Measurements from ENCODE around the gene MCOLN2.

MCOLN2 gene

GRCh38 chr1:84985365-84985764 lies 11.5 kb downstream of the MCOLN2 start:
- H3K36me3 ChIP-seq (ENCODE audit: low read depth), result no peaks in the 10 kb centered on the region
- no peaks in the 10 kb centered on the region for H3K27me3 ChIP-seq (ENCODE audit: insufficient read depth, poor library complexity, severe bottlenecking)
- peaks cover 2% of the 10 kb centered on the region for H3K9me3 ChIP-seq (ENCODE audit: severe bottlenecking)
- ATAC-seq (ENCODE audit: low read depth) (no peak), DNase-seq (ENCODE audit: low spot score) (no peak)
- no peak overlapping the region for H3K27ac ChIP-seq (ENCODE audit: poor library complexity, severe bottlenecking)
- H3K4me1 ChIP-seq (ENCODE audit: insufficient read depth, poor library complexity, severe bottlenecking), result no peaks in the 10 kb centered on the region
- no peak for TF ChIP-seq CTCF (IDR thresholded peaks at IDR 0.05; ENCODE audit: poor library complexity, severe bottlenecking)
- H3K4me3 ChIP-seq (ENCODE audit: severe bottlenecking), result no peak overlapping the region

- H3K27ac ChIP-seq (ENCODE audit: poor library complexity, severe bottlenecking), result no peak overlapping the region
- DNase-seq (ENCODE audit: low spot score) (no peak), ATAC-seq (ENCODE audit: low read depth) (no peak)
- H3K27me3 ChIP-seq (ENCODE audit: insufficient read depth, poor library complexity, severe bottlenecking), result no peaks in the 10 kb centered on the region
- H3K4me1 ChIP-seq (ENCODE audit: insufficient read depth, poor library complexity, severe bottlenecking), result no peaks in the 10 kb centered on the region
- H3K4me3 ChIP-seq (ENCODE audit: severe bottlenecking), result no peak overlapping the region
- no peak for TF ChIP-seq CTCF (IDR thresholded peaks at IDR 0.05; ENCODE audit: poor library complexity, severe bottlenecking)
- no peaks in the 10 kb centered on the region for H3K36me3 ChIP-seq (ENCODE audit: low read depth)
- H3K9me3 ChIP-seq (ENCODE audit: severe bottlenecking), result peaks cover 2% of the 10 kb centered on the region
Observed at GRCh38 chr1:84982395-84982794, 14.5 kb downstream of the MCOLN2 start.

GRCh38 chr1:84975035-84975434 lies 21.9 kb downstream of the MCOLN2 start:
- ATAC-seq (ENCODE audit: low read depth), result no peak
- H3K27ac ChIP-seq (ENCODE audit: poor library complexity, severe bottlenecking), result no peak overlapping the region
- H3K4me1 ChIP-seq (ENCODE audit: insufficient read depth, poor library complexity, severe bottlenecking), result no peaks in the 10 kb centered on the region
- H3K27me3 ChIP-seq (ENCODE audit: insufficient read depth, poor library complexity, severe bottlenecking), result no peaks in the 10 kb centered on the region
- no peaks in the 10 kb centered on the region for H3K9me3 ChIP-seq (ENCODE audit: severe bottlenecking)
- DNase-seq (ENCODE audit: low spot score), result no peak
- TF ChIP-seq CTCF (IDR thresholded peaks at IDR 0.05; ENCODE audit: poor library complexity, severe bottlenecking), result no peak
- H3K36me3 ChIP-seq (ENCODE audit: low read depth), result no peaks in the 10 kb centered on the region
- no peak overlapping the region for H3K4me3 ChIP-seq (ENCODE audit: severe bottlenecking)

GRCh38 chr1:84973498-84974334 lies 23.2 kb downstream of the MCOLN2 start:
- Histone ChIP-seq H3K27ac (ENCODE audit: poor library complexity, severe bottlenecking) (no peak overlapping the region), H3K4me1 (ENCODE audit: insufficient read depth, poor library complexity, severe bottlenecking) (no peaks in the 10 kb centered on the region), H3K27me3 (ENCODE audit: insufficient read depth, poor library complexity, severe bottlenecking) (no peaks in the 10 kb centered on the region), H3K9me3 (ENCODE audit: severe bottlenecking) (no peaks in the 10 kb centered on the region), H3K36me3 (ENCODE audit: low read depth) (no peaks in the 10 kb centered on the region), H3K4me3 (ENCODE audit: severe bottlenecking) (no peak overlapping the region)
- DNase-seq (ENCODE audit: low spot score) (no peak), ATAC-seq (ENCODE audit: low read depth) (no peak)
- no peak for TF ChIP-seq CTCF (IDR thresholded peaks at IDR 0.05; ENCODE audit: poor library complexity, severe bottlenecking)

- Histone ChIP-seq H3K9me3 (ENCODE audit: severe bottlenecking) (no peaks in the 10 kb centered on the region), H3K36me3 (ENCODE audit: low read depth) (no peaks in the 10 kb centered on the region), H3K27ac (ENCODE audit: poor library complexity, severe bottlenecking) (no peak overlapping the region), H3K4me1 (ENCODE audit: insufficient read depth, poor library complexity, severe bottlenecking) (no peaks in the 10 kb centered on the region), H3K4me3 (ENCODE audit: severe bottlenecking) (no peak overlapping the region), H3K27me3 (ENCODE audit: insufficient read depth, poor library complexity, severe bottlenecking) (no peaks in the 10 kb centered on the region)
- no peak for TF ChIP-seq CTCF (IDR thresholded peaks at IDR 0.05; ENCODE audit: poor library complexity, severe bottlenecking)
- no peak for DNase-seq (ENCODE audit: low spot score)
- no peak for ATAC-seq (ENCODE audit: low read depth)
Observed at GRCh38 chr1:84972377-84972987, 24.4 kb downstream of the MCOLN2 start.

Data from RWPE2 (cell line).